ENCODE data around the gene WDFY4.

- TF ChIP-seq CTCF (IDR thresholded peaks at IDR 0.05; ENCODE audit: extremely low read depth in 1 of 2, insufficient read depth in 1 of 2, low read depth in 1 of 2, low read length in 2 of 2) (no peak), MYC (IDR thresholded peaks at IDR 0.05; ENCODE audit: low read depth, low read length) (no peak), POLR2A (IDR thresholded peaks at IDR 0.05; ENCODE audit: low read depth, low read length) (no peak), MAX (IDR thresholded peaks at IDR 0.05; ENCODE audit: insufficient read depth, insufficient read length) (no peak), POLR2AphosphoS5 (IDR thresholded peaks at IDR 0.05; ENCODE audit: insufficient read depth, low read depth, low read length) (no peak), EZH2 (IDR thresholded peaks at IDR 0.05; ENCODE audit: borderline replicate concordance, low read depth, low read length, severe bottlenecking) (no peak)
Measured at GRCh38 chr10:48937796-48938195, 253.1 kb downstream of the WDFY4 start.
